ENCODE results near the gene WDFY4.

WDFY4 gene

DNA sequence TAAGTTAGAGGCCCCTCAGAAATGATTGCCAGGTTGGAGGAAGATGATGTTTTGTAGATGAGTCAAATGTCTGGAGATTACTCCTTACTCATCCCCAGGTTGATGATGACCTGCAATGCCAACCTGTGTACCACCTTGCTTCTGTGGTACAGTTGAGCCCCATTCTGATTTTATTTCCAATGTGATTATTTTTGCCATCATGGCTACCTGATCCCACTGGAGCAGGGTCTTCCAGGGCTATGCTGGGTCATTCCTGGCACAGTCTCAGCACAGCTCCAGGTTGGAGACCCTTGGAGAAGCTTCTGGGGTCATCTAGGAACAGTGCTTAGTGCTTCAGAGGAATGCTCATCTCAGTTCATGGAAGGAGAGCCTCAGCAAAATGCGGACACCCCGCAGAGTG is 220.6 kb downstream of the WDFY4 start:
- no peak for ATAC-seq

DNA sequence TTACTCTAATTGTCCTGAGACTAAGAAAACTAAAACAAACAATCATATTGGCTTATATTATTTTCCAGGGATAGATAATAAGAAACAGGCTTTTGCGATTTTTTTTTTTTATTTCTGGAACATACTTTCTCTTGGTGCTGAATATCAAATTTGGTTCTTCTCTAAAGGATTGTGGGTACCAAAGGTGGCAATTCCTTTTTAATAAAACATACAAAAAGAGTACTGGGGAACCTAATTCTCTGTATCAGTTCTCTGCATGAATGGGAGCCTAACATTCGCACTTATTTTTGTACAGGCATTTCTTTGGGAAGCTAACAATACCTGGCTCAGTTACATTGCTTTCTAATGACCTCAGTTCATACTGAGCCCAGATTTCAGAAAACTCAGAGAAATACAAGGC is 222.2 kb downstream of the WDFY4 start:
- ATAC-seq: no peak
- TF ChIP-seq, protein P1, sequence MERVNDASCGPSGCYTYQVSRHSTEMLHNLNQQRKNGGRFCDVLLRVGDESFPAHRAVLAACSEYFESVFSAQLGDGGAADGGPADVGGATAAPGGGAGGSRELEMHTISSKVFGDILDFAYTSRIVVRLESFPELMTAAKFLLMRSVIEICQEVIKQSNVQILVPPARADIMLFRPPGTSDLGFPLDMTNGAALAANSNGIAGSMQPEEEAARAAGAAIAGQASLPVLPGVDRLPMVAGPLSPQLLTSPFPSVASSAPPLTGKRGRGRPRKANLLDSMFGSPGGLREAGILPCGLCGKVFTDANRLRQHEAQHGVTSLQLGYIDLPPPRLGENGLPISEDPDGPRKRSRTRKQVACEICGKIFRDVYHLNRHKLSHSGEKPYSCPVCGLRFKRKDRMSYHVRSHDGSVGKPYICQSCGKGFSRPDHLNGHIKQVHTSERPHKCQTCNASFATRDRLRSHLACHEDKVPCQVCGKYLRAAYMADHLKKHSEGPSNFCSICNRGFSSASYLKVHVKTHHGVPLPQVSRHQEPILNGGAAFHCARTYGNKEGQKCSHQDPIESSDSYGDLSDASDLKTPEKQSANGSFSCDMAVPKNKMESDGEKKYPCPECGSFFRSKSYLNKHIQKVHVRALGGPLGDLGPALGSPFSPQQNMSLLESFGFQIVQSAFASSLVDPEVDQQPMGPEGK (CRISPR knock-in tag; IDR thresholded peaks at IDR 0.05; ENCODE audit: borderline replicate concordance): no peak
- TF ChIP-seq GLIS3 (CRISPR knock-in tag; IDR thresholded peaks at IDR 0.05): no peak
- TF ChIP-seq, protein P2, sequence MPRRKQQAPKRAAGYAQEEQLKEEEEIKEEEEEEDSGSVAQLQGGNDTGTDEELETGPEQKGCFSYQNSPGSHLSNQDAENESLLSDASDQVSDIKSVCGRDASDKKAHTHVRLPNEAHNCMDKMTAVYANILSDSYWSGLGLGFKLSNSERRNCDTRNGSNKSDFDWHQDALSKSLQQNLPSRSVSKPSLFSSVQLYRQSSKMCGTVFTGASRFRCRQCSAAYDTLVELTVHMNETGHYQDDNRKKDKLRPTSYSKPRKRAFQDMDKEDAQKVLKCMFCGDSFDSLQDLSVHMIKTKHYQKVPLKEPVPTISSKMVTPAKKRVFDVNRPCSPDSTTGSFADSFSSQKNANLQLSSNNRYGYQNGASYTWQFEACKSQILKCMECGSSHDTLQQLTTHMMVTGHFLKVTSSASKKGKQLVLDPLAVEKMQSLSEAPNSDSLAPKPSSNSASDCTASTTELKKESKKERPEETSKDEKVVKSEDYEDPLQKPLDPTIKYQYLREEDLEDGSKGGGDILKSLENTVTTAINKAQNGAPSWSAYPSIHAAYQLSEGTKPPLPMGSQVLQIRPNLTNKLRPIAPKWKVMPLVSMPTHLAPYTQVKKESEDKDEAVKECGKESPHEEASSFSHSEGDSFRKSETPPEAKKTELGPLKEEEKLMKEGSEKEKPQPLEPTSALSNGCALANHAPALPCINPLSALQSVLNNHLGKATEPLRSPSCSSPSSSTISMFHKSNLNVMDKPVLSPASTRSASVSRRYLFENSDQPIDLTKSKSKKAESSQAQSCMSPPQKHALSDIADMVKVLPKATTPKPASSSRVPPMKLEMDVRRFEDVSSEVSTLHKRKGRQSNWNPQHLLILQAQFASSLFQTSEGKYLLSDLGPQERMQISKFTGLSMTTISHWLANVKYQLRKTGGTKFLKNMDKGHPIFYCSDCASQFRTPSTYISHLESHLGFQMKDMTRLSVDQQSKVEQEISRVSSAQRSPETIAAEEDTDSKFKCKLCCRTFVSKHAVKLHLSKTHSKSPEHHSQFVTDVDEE (CRISPR knock-in tag; IDR thresholded peaks at IDR 0.05): no peak
- TF ChIP-seq, protein P3, sequence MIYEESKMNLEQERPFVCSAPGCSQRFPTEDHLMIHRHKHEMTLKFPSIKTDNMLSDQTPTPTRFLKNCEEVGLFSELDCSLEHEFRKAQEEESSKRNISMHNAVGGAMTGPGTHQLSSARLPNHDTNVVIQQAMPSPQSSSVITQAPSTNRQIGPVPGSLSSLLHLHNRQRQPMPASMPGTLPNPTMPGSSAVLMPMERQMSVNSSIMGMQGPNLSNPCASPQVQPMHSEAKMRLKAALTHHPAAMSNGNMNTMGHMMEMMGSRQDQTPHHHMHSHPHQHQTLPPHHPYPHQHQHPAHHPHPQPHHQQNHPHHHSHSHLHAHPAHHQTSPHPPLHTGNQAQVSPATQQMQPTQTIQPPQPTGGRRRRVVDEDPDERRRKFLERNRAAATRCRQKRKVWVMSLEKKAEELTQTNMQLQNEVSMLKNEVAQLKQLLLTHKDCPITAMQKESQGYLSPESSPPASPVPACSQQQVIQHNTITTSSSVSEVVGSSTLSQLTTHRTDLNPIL (CRISPR knock-in tag; IDR thresholded peaks at IDR 0.05; ENCODE audit: low read depth): no peak
- no peak for TF ChIP-seq RARB (CRISPR knock-in tag; IDR thresholded peaks at IDR 0.05)
- TF ChIP-seq ZFP30 (CRISPR knock-in tag; IDR thresholded peaks at IDR 0.05): no peak
- TF ChIP-seq TCF4 (CRISPR knock-in tag; IDR thresholded peaks at IDR 0.05; ENCODE audit: borderline replicate concordance): no peak
- no peak for TF ChIP-seq ZNF8 (CRISPR knock-in tag; IDR thresholded peaks at IDR 0.05)
- no peak for TF ChIP-seq SNAI2 (CRISPR knock-in tag; IDR thresholded peaks at IDR 0.05)
- no peak for TF ChIP-seq ZC3H10 (CRISPR knock-in tag; IDR thresholded peaks at IDR 0.05)
- no peak for TF ChIP-seq PPARA (CRISPR knock-in tag; IDR thresholded peaks at IDR 0.05; ENCODE audit: borderline replicate concordance)
- TF ChIP-seq ZNF70 (CRISPR knock-in tag; IDR thresholded peaks at IDR 0.05): no peak
- TF ChIP-seq, protein P4, sequence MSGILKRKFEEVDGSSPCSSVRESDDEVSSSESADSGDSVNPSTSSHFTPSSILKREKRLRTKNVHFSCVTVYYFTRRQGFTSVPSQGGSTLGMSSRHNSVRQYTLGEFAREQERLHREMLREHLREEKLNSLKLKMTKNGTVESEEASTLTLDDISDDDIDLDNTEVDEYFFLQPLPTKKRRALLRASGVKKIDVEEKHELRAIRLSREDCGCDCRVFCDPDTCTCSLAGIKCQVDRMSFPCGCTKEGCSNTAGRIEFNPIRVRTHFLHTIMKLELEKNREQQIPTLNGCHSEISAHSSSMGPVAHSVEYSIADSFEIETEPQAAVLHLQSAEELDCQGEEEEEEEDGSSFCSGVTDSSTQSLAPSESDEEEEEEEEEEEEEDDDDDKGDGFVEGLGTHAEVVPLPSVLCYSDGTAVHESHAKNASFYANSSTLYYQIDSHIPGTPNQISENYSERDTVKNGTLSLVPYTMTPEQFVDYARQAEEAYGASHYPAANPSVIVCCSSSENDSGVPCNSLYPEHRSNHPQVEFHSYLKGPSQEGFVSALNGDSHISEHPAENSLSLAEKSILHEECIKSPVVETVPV (CRISPR knock-in tag; IDR thresholded peaks at IDR 0.05): no peak
- no peak for TF ChIP-seq ZNF565 (CRISPR knock-in tag; conservative IDR thresholded peaks at IDR 0.05; ENCODE audit: low read depth)
- TF ChIP-seq, protein P5, sequence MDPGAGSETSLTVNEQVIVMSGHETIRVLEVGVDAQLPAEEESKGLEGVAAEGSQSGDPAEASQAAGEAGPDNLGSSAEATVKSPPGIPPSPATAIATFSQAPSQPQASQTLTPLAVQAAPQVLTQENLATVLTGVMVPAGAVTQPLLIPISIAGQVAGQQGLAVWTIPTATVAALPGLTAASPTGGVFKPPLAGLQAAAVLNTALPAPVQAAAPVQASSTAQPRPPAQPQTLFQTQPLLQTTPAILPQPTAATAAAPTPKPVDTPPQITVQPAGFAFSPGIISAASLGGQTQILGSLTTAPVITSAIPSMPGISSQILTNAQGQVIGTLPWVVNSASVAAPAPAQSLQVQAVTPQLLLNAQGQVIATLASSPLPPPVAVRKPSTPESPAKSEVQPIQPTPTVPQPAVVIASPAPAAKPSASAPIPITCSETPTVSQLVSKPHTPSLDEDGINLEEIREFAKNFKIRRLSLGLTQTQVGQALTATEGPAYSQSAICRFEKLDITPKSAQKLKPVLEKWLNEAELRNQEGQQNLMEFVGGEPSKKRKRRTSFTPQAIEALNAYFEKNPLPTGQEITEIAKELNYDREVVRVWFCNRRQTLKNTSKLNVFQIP (CRISPR knock-in tag; IDR thresholded peaks at IDR 0.05; ENCODE audit: borderline replicate concordance, low read depth): no peak
- TF ChIP-seq TOX (CRISPR knock-in tag; IDR thresholded peaks at IDR 0.05; ENCODE audit: borderline replicate concordance): no peak
- TF ChIP-seq ESRRG (CRISPR knock-in tag; IDR thresholded peaks at IDR 0.05): no peak
- TF ChIP-seq ARNTL (CRISPR knock-in tag; IDR thresholded peaks at IDR 0.05; ENCODE audit: borderline replicate concordance, low read depth): no peak

More for the DNA sequence above, 220.6 kb downstream of the WDFY4 start:
- TF ChIP-seq ZNF70 (CRISPR knock-in tag; IDR thresholded peaks at IDR 0.05) (no peak), PPARA (CRISPR knock-in tag; IDR thresholded peaks at IDR 0.05; ENCODE audit: borderline replicate concordance) (no peak), RARB (CRISPR knock-in tag; IDR thresholded peaks at IDR 0.05) (no peak), OSR1 (CRISPR knock-in tag; IDR thresholded peaks at IDR 0.05) (no peak), CSDC2 (CRISPR knock-in tag; IDR thresholded peaks at IDR 0.05) (no peak), ZFP3 (CRISPR knock-in tag; IDR thresholded peaks at IDR 0.05) (no peak), ESRRG (CRISPR knock-in tag; IDR thresholded peaks at IDR 0.05) (no peak), ISL1 (CRISPR knock-in tag; IDR thresholded peaks at IDR 0.05) (no peak), ZFP30 (CRISPR knock-in tag; IDR thresholded peaks at IDR 0.05) (no peak), TCF4 (CRISPR knock-in tag; IDR thresholded peaks at IDR 0.05; ENCODE audit: borderline replicate concordance) (no peak), ZNF8 (CRISPR knock-in tag; IDR thresholded peaks at IDR 0.05) (no peak), ZC3H10 (CRISPR knock-in tag; IDR thresholded peaks at IDR 0.05) (no peak), ZNF565 (CRISPR knock-in tag; conservative IDR thresholded peaks at IDR 0.05; ENCODE audit: low read depth) (no peak), TOX (CRISPR knock-in tag; IDR thresholded peaks at IDR 0.05; ENCODE audit: borderline replicate concordance) (no peak), GLIS3 (CRISPR knock-in tag; IDR thresholded peaks at IDR 0.05) (no peak)
- TF ChIP-seq, protein P4 (CRISPR knock-in tag; IDR thresholded peaks at IDR 0.05): no peak
- TF ChIP-seq, protein P1 (CRISPR knock-in tag; IDR thresholded peaks at IDR 0.05; ENCODE audit: borderline replicate concordance): no peak
- TF ChIP-seq, protein P5 (CRISPR knock-in tag; IDR thresholded peaks at IDR 0.05; ENCODE audit: borderline replicate concordance, low read depth): no peak
